DMS 273 (cell line): ENCODE measurements around the gene WDR48.

Experiments
- DNase-seq: peaks from one replicate; lab custom pipeline; 2025; ENCODE audit not compliant: unreplicated experiment; lab: John Stamatoyannopoulos, UW

The WDR48 gene

GRCh38 chr3:39137991-39138803 is 86.4 kb downstream of the WDR48 start:
- DNase-seq = no peak

GRCh38 chr3:39138804-39139415 is 87.1 kb downstream of the WDR48 start:
- DNase-seq = peak; percentile 56

- no peak for DNase-seq
Measured at GRCh38 chr3:39139442-39139841, 87.6 kb downstream of the WDR48 start.

- no peak for DNase-seq
Measured at GRCh38 chr3:39140341-39140971, 88.6 kb downstream of the WDR48 start.

- peak; percentile 18 for DNase-seq
Measured at GRCh38 chr3:39141171-39141995, 89.6 kb downstream of the WDR48 start.

GRCh38 chr3:39142067-39142466 is 90.3 kb downstream of the WDR48 start:
- DNase-seq = peak; percentile 53

- no peak for DNase-seq
Measured at GRCh38 chr3:39143051-39143885, 91.5 kb downstream of the WDR48 start.

- no peak for DNase-seq
Measured at GRCh38 chr3:39144095-39144747, 92.4 kb downstream of the WDR48 start.

- DNase-seq = no peak
Measured at GRCh38 chr3:39144748-39145380, 93.0 kb downstream of the WDR48 start.

GRCh38 chr3:39146083-39146501 is 94.3 kb downstream of the WDR48 start:
- DNase-seq = peak; percentile 10
